A673 (cell line): ENCODE results near the gene SGTA. TPM values are rescaled to one million over a fixed set of nuclear protein-coding genes. Genes with fewer than 3 reads are reported as not detected.

ENCODE experiments used
- BruUV-seq: library from RNA; stranded (reverse); fragments of 400-500 nt; replicated peaks from 2 replicates; lab custom pipeline; 2021; lab: Mats Ljungman, UMichigan
- CTCF ChIA-PET: fragments of 300-600 bp; sonication (Branson Sonifier 250); formaldehyde crosslinking; loops from one replicate; lab custom pipeline; 2022; ENCODE audit warnings: antibody characterized with exemption; lab: Charles Lee
- POLR2A ChIA-PET: fragments of 300-600 bp; sonication (Branson Sonifier 250); formaldehyde crosslinking; loops from one replicate; lab custom pipeline; 2022; ENCODE audit warnings: antibody characterized with exemption; ENCODE audit not compliant: low non-redundant PET; lab: Charles Lee
- DNase-seq: peaks from one replicate; pipeline ENCODE4 v3.0.0-alpha.2; 2015; ENCODE audit warnings: low spot score
- H3K27ac ChIP-seq: fragments of 200-600 bp; sonication (generic); 2 replicates; pipeline ENCODE4 v1.5.1; 2016; ENCODE audit warnings: mixed run types, low read depth, mild to moderate bottlenecking, mixed read lengths, antibody characterized with exemption, low read length; ENCODE audit not compliant: poor library complexity, severe bottlenecking
- H3K27me3 ChIP-seq: fragments of 200-600 bp; sonication (generic); replicated peaks from 2 replicates; pipeline ENCODE4 v1.6.1; 2017; ENCODE audit warnings: mixed run types, low read depth, mild to moderate bottlenecking, mixed read lengths, antibody characterized with exemption, low read length; ENCODE audit not compliant: insufficient read depth, poor library complexity
- H3K36me3 ChIP-seq: fragments of 200-600 bp; sonication (generic); 2 replicates; pipeline ENCODE4 v1.6.1; 2016; ENCODE audit warnings: mixed run types, mild to moderate bottlenecking, mixed read lengths, antibody characterized with exemption, low read length; ENCODE audit not compliant: insufficient read depth, poor library complexity, severe bottlenecking
- H3K4me1 ChIP-seq: fragments of 200-600 bp; sonication (generic); 2 replicates; pipeline ENCODE4 v1.6.1; 2017; ENCODE audit warnings: mixed run types, mild to moderate bottlenecking, mixed read lengths, antibody characterized with exemption, low read length; ENCODE audit not compliant: insufficient read depth, poor library complexity, severe bottlenecking
- H3K4me3 ChIP-seq: fragments of 200-600 bp; sonication (generic); 2 replicates; pipeline ENCODE4 v1.5.1; 2016; ENCODE audit warnings: low read depth, mixed run types, mild to moderate bottlenecking, mixed read lengths, low read length; ENCODE audit not compliant: poor library complexity, severe bottlenecking
- H3K9me3 ChIP-seq: fragments of 200-600 bp; sonication (generic); 2 replicates; pipeline ENCODE4 v1.6.1; 2016; ENCODE audit warnings: mixed run types, low read depth, mild to moderate bottlenecking, mixed read lengths, antibody characterized with exemption, low read length; ENCODE audit not compliant: poor library complexity, severe bottlenecking
- EZH2 ChIP-seq: fragments of 200-600 bp; sonication (generic); IDR thresholded peaks from 2 replicates; pipeline ENCODE4 v1.6.1; 2017; ENCODE audit warnings: borderline replicate concordance, low read depth, mild to moderate bottlenecking, mixed read lengths, antibody characterized with exemption, low read length; ENCODE audit not compliant: poor library complexity, severe bottlenecking
- intact Hi-C: fragments of 100-400 bp; cut with micrococcal nuclease; formaldehyde crosslinking; loops from one replicate; pipeline ENCODE4 v1.10.0; 2022; ENCODE audit not compliant: unreplicated experiment
- total RNA-seq: library from RNA; stranded (reverse); gene quantifications from 2 replicates; pipeline ENCODE4 v1.2.3, GENCODE V29; 2021
- TF ChIP-seq, protein P1 (sequence below): fragments of 300-800, 200-600 bp; sonication (generic); conservative IDR thresholded peaks from 2 replicates; pipeline ENCODE4 v1.5.1; 2017; ENCODE audit warnings: low read depth, mild to moderate bottlenecking, antibody characterized with exemption, low read length, moderate library complexity, mixed read lengths

Gene SGTA
- total RNA-seq, 1 experiment from 2014 or later = 106 TPM

- H3K27me3 ChIP-seq = no peaks in the 10 kb centered on the region
- CTCF ChIA-PET = no interaction called here
- no peak for DNase-seq
- no TSS peak for BruUV-seq
- intact Hi-C loops = no loop called here
- H3K4me1 ChIP-seq = no peaks in the 10 kb centered on the region
- no peak overlapping the region for H3K27ac ChIP-seq
- H3K36me3 ChIP-seq = peaks cover 29% of the 10 kb centered on the region
- POLR2A ChIA-PET = no interaction called here
- H3K4me3 ChIP-seq = no peak overlapping the region
- TF ChIP-seq EZH2 = no peak
- TF ChIP-seq, protein P1, sequence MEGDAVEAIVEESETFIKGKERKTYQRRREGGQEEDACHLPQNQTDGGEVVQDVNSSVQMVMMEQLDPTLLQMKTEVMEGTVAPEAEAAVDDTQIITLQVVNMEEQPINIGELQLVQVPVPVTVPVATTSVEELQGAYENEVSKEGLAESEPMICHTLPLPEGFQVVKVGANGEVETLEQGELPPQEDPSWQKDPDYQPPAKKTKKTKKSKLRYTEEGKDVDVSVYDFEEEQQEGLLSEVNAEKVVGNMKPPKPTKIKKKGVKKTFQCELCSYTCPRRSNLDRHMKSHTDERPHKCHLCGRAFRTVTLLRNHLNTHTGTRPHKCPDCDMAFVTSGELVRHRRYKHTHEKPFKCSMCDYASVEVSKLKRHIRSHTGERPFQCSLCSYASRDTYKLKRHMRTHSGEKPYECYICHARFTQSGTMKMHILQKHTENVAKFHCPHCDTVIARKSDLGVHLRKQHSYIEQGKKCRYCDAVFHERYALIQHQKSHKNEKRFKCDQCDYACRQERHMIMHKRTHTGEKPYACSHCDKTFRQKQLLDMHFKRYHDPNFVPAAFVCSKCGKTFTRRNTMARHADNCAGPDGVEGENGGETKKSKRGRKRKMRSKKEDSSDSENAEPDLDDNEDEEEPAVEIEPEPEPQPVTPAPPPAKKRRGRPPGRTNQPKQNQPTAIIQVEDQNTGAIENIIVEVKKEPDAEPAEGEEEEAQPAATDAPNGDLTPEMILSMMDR = no peak
- no peaks in the 10 kb centered on the region for H3K9me3 ChIP-seq
Measured at GRCh38 chr19:2811735-2812413, 28.8 kb upstream of the SGTA start.

- ChIA-PET CTCF (no interaction called here), POLR2A (no interaction called here)
- BruUV-seq = no TSS peak
- Histone ChIP-seq H3K36me3 (peaks cover 29% of the 10 kb centered on the region), H3K27ac (no peak overlapping the region), H3K4me1 (no peaks in the 10 kb centered on the region), H3K4me3 (no peak overlapping the region), H3K9me3 (no peaks in the 10 kb centered on the region), H3K27me3 (no peaks in the 10 kb centered on the region)
- DNase-seq = no peak
- intact Hi-C loops = no loop called here
- TF ChIP-seq, protein P1 = no peak
- no peak for TF ChIP-seq EZH2
Measured at GRCh38 chr19:2811221-2811722, 28.2 kb upstream of the SGTA start.

GRCh38 chr19:2810141-2811091 lies 27.3 kb upstream of the SGTA start:
- intact Hi-C loops = no loop called here
- Histone ChIP-seq H3K4me3 (no peak overlapping the region), H3K27ac (no peak overlapping the region), H3K4me1 (no peaks in the 10 kb centered on the region), H3K9me3 (no peaks in the 10 kb centered on the region), H3K36me3 (peaks cover 30% of the 10 kb centered on the region), H3K27me3 (no peaks in the 10 kb centered on the region)
- POLR2A ChIA-PET = no interaction called here
- no peak for DNase-seq
- no TSS peak for BruUV-seq
- TF ChIP-seq EZH2 = no peak
- TF ChIP-seq, protein P1 = no peak
- CTCF ChIA-PET = no interaction called here
